ENCODE results near the gene SLC39A8.

- TF ChIP-seq ZBTB49 (tag by site-specific recombination; IDR thresholded peaks at IDR 0.05; ENCODE audit: low read depth), result no peak
- no peak for TF ChIP-seq ZNF169 (tag by site-specific recombination; IDR thresholded peaks at IDR 0.05)
- TF ChIP-seq ZNF274 (IDR thresholded peaks at IDR 0.05; ENCODE audit: low read length), result no peak
- TF ChIP-seq ZNF274 (tag by site-specific recombination; IDR thresholded peaks at IDR 0.05; ENCODE audit: borderline replicate concordance), result no peak
- TF ChIP-seq EGR2 (tag by site-specific recombination; IDR thresholded peaks at IDR 0.05; ENCODE audit: low read depth), result no peak
- TF ChIP-seq CTCF (tag by site-specific recombination; IDR thresholded peaks at IDR 0.05), result no peak
- no peak for TF ChIP-seq REST (tag by site-specific recombination; IDR thresholded peaks at IDR 0.05)
- no peak for TF ChIP-seq ZNF23 (tag by site-specific recombination; IDR thresholded peaks at IDR 0.05; ENCODE audit: borderline replicate concordance)
- TF ChIP-seq MZF1 (tag by site-specific recombination; IDR thresholded peaks at IDR 0.05; ENCODE audit: borderline replicate concordance), result no peak
- no peak for TF ChIP-seq ZBTB8A (tag by site-specific recombination; IDR thresholded peaks at IDR 0.05)
- TF ChIP-seq ZNF488 (tag by site-specific recombination; IDR thresholded peaks at IDR 0.05), result no peak
- TF ChIP-seq IKZF3 (tag by site-specific recombination; IDR thresholded peaks at IDR 0.05), result no peak
- no peak for TF ChIP-seq ZNF184 (tag by site-specific recombination; IDR thresholded peaks at IDR 0.05)
- TF ChIP-seq ZNF140 (tag by site-specific recombination; IDR thresholded peaks at IDR 0.05), result no peak
- TF ChIP-seq ZNF362 (tag by site-specific recombination; IDR thresholded peaks at IDR 0.05), result no peak
Measured at GRCh38 chr4:102213031-102213430, 132.3 kb downstream of the SLC39A8 start.
